GM19099 (cell line): Measurements from ENCODE around the gene BSPH1.

ENCODE experiments used
- POLR2A ChIP-seq: IDR thresholded peaks from 3 replicates; pipeline ENCODE4 v1.6.1; 2011; ENCODE audit warnings: low read depth; ENCODE audit not compliant: insufficient read length; ENCODE audit errors: extremely low read depth

Gene BSPH1, protein sequence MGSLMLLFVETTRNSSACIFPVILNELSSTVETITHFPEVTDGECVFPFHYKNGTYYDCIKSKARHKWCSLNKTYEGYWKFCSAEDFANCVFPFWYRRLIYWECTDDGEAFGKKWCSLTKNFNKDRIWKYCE

DNA sequence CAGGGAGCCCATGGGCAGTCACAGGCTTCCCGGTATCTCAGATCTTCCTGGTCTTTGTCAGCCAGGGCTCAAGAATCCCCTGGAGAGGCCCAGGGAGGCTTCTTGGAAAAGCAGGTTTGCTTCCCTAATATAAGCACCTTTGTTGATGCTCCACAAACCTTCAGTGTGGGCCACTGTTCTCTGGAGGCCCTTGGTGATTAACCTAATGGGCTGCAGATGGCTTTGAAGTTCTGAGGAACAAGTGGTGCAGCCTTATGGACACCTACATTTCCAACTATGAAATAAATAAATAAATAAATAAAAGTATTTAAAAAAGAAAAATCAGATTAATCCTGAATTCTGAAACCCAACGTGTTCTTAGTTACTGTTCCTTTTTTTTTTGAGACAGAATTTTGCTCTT is at the start of gene BSPH1:
TSS of gene BSPH1 (minus strand) at position 101 of the 400 bp plus-strand sequence. CDS start at position 12, 89 bp downstream.
- TF ChIP-seq POLR2A: no peak

DNA sequence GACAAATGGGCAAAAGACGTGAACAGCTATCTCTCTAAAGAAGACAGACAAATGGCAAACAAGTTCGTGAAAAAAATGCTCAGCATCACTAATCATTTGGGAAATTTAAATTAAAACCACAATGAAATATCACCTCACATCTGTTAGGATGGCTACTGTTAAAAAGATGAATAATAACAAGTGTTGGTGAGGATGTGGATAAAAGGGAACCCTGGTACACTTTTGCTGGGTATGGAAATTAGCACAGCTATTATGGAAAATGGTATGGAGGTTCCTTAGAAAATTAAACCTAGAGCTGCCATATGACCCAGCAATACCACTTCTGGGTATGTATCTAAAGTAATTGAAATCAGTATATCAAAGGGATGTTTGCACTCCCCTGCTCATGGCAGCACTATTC is 44.8 kb upstream of the BSPH1 start:
- no peak for TF ChIP-seq POLR2A

DNA sequence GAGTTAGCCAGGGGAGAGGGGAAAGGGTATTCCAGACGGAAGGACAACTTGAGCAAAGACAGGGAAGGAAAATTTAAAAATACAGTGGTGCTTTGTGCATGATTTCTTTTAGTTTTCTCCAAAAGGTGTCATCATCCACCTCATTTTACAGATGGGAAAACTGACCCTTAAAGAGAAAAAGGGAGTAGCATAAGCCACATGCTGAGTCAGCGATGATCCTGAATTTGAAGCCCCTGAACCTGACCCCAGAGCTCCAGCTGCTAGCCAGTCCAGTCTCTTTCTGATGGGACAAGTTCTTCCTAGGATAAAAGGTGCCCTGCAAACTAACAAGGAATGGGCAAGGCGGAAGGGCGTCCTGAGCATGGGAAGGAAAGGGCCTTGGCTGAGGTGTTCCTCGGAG is 41.6 kb upstream of the BSPH1 start:
- TF ChIP-seq POLR2A: no peak

DNA sequence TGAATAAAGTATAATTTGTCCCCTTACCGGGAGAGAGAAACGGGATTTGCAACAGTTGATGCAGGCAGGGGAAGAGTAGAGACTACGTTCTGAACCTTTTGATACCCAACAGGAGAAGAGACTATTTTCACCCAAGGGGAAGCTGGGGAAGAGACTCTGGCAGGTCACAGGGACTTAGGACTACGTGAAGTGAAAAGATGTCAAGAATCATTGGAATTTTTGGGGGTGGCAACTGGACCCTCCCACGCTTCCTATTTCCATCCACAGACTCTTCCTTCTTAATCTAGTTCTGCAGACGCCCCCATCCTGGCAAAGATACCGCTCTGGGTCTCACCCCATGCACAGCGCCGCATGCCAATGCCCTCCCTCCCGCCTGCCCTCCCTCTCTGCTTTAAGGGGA is 38.1 kb upstream of the BSPH1 start:
- no peak for TF ChIP-seq POLR2A

DNA sequence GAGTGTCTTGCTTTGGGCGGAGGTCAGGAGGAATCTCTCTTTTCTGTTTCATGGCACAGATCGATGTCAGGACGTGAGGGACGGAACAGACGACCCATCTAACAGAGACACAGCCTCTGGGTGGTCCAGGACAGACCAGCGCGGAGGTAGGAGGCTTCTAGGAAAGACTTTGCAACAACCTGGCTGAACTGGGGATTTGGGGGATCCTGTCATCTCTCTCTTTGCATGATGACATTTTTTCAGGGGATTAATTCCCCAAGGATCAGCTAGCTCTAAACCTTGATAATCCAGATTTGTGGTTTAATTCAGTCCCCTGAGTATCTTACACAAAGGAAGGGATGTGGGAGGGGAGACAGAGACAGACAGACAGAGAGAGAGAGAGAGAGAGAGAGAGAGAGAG is 37.5 kb upstream of the BSPH1 start:
- TF ChIP-seq POLR2A: no peak

DNA sequence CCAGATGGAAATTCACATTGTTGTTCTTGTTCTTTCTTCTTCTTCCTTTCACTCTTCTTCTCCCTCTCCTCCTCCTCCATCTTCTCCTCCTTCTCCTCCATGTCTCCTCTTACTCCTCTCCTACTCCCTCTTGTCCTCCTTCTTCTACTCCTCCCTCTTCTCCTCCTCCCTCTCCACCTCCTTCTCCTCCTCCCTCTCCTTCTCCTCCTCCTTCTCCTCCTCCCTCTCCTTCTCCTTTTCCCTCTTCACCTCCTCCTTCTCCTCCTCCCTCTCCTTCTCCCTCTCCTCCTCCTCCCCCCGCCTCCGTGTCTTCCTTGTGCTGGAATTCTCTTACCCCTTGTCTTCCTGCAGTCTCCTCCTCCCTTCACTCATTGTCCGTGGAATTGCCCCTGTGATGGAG is 33.5 kb upstream of the BSPH1 start:
- no peak for TF ChIP-seq POLR2A

DNA sequence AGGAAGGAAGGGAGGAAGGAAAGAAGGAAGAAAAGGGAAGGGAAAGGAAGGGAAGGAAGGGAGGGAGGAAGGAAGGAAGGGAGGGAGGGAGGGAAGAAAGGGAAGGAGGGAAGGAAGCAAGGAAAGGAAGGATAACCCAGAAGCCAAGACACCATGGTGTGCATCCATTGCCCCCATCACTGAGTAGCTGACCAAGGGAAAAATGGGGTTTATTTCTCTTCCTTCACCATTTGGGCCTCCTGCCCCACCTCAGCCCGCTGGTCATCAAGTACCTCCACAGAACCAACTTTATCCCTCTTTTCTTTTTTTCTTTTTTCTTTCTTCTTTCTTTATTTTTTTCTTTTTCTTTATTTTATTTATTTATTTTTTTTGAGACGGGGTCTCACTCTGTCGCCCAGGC is 31.5 kb upstream of the BSPH1 start:
- no peak for TF ChIP-seq POLR2A

DNA sequence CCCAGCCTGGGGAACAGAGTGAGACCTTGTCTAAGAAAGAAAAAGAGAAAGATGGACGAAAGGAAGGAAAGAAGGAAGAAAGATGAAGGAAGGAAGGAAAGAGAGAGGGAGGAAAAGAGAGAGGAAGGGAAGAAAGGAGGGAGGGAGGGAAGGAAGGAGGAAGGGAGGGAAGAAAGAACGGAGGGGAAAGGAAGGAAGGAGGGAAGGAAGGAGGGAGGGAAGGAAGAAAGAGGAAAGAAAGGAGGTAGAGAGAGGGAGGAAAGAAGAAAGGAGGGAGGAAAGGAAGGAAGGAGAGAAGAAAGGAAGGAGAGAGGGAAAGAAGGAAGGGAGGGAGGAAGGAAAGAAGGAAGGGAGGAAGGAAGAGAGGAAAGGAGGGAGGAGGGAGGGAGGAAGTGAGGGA is 31.0 kb upstream of the BSPH1 start:
- TF ChIP-seq POLR2A: no peak

DNA sequence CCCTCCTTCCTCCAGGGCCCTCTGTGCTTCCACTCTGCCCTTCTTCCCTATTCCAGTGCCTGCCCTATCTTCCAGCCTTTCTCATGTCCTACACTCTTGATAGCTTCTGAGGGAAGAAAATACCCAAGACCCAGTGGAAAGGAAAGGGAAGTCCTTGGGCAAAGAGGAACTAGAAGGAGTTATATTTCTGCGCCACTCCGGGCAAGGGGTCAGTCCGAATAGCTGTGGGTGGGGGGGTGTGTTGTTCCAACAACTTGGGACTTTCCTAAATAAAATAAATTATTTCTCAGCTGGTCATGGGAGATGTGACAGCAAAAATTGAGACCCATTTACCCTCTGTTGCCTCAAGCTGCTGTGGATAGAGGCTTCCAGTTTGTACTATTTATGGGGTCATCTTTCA is 28.7 kb upstream of the BSPH1 start:
- TF ChIP-seq POLR2A: no peak

DNA sequence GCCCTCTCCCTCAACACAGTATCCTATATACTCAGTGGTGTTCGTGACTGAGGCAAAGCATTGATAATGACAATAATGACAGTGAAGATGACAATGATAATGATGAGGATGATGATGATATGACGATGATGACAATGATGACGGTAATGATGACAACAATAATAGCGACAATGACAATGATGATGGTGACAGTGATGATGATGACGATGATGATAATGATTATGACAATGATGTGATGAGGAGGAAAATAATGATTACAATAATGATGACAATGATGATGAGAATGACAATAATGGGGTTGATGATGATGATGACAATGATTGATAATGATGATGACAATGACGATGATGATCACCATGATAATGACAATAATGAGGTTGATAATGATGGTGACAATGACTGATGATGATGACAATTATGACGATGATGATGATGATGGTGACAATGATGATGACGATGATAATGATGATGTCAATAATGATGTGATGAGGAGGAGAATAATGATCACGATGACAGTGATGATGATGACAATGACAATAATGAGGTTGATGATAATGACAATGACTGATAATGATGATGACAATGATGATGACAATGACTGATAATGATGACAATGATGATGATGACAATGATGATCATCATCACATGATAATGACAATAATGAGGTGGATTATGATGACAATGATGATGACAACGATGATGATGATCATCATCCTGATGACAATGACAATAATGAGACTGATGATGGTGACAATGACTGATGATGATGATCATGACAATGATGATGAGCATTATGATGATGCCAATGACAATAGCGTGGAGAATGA is 19.2 kb upstream of the BSPH1 start:
- TF ChIP-seq POLR2A: no peak

DNA sequence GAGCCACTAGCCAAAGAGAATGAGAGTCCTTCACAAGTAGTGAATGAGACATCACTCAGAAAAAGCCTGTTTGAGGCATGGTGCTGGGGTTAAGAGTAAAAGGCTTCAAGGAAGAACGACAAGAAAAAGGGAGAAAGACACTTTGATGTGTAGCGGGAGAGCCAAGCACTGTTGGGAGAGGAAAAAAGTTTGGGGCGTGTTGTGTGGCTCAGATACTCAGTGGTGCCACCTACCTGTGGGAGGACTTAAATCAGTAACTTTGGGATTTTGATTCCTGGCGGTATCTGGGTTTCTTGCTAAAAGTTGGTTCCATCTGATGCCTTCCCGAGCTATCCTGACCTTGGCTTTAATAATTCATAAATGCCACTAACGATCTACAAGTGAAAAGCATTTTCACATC is 14.8 kb upstream of the BSPH1 start:
- no peak for TF ChIP-seq POLR2A

DNA sequence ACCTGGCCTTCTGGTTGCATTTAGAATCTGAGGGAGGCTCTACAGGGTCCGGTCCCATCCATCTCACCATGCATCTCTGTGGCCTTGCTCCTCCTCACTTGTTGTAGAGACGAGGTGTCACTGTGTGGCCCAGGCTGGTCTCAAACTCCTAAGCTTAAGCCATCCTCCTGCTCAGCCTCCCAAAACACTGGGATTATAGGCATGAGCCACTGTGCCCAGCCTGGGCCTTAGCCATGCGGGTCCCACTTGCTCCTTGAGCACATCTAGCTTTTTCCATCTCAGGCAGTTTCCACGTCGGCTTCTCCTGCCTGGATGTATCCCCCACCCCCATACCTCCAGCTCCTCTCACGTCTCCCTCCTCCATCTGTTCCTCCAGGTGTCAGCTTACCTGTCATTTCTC is 12.3 kb upstream of the BSPH1 start:
- TF ChIP-seq POLR2A: no peak

DNA sequence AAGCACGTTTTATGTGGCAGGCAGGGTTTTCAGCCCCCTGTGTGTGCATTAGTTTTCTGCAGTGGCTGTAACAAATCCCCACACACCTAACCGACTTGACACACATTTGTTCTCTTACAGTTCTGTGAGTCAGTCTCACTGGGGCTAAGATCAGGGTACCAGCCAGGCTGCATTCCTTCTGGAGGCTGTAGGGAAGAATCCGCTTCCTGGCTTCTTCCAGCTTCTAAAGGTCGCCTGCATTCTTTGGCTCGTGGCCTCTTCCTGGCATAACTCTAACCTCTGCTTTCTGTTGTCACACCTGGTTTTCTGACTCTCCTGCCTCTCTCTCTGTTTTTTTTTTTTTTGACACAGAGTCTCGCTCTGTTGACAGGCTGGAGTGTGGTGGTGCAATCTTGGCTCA is 8.9 kb upstream of the BSPH1 start:
- no peak for TF ChIP-seq POLR2A

DNA sequence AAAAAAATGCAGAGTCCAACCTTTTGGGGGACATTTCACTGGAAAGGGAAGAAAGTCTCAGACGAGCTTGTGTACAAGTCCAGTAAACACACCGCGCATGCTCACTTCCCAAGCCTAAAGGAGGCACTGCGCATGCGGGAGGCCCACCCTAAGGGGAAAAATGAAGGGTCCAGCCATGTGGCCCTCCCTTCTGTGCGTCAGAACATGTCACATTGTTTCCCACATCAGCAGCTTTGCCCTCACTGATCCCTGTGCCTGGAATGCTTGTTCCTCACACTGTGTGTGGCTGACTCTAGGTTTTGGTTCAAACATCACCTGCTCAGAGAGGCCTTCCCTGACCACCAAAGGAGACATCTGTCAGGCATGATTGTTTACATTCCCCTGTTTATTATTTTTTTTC is 6.8 kb upstream of the BSPH1 start:
- TF ChIP-seq POLR2A: no peak

DNA sequence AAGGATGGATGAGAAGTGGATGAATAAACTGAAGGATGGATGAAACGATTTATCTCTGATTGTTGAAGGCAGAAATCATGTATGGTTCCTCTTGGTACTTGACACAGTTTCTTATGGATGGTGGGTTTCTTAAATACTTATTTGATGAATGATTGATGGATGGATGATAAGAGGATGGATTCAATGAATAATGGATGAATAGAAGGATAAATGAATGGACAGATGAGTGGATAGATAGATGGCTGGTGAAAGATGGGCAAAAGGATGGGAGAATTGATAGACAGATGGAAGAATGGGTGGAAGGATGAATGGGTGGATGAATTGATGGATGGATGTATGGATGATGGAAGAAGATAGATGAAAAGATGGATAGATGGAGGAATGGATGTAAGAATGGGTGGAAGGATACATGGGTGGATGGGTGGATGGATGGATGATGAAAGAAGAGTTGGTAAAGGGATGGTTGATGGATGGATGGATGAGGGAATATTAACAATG is 4.3 kb upstream of the BSPH1 start:
- TF ChIP-seq POLR2A: no peak

DNA sequence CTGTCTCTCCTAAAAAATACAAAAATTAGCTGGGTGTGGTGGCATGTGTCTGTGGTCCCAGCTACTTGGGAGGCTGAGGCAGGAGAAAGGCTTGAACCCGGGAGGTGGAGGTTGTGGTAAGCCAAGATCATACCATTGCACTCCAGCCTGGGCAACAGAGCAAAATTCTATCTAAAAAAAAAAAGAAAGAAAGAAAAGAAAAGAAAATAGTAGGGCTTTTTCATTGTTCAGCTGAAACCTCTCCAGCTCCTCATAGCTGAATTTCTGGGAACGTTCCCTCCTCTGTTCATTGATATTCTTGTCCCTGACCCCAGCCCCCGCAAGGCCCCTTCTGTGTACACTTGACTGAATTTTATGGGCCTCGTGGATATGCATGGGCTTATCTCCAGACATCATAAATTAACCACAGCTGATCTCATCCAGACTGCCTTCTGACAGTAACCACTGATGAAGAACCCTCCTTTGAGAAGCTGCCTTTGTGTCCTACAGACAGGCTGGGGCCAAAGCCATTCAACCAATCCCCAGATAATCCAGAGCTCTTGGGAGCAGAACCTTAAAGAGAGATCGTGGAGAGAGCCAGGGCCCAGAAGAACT is 2.3 kb upstream of the BSPH1 start, which contains the start of gene ELSPBP1:
TSS of gene ELSPBP1 (plus strand) at position 424 of the 594 bp plus-strand sequence. CDS start 14,036 bp downstream, outside the sequence.
- no peak for TF ChIP-seq POLR2A
